ENCODE results near the gene RNF224. TPM values are rescaled to one million over a fixed set of nuclear protein-coding genes. Genes with fewer than 3 reads are reported as not detected.

Gene RNF224
- total and polyA plus RNA-seq, 2 of the 13 experiments (the other 11 are each of a cell fraction or from before 2014, with no cell fraction given), result 0.09 TPM; not detected in 1

- TF ChIP-seq ZFYVE20 (CRISPR knock-in tag; IDR thresholded peaks at IDR 0.05; ENCODE audit: borderline replicate concordance, low read depth) (no peak), POLR2AphosphoS5 (IDR thresholded peaks at IDR 0.05; ENCODE audit: low read depth, low read length) (no peak), NFE2 (CRISPR knock-in tag; IDR thresholded peaks at IDR 0.05) (no peak), DZIP1 (CRISPR knock-in tag; IDR thresholded peaks at IDR 0.05) (no peak), RFXAP (CRISPR knock-in tag; IDR thresholded peaks at IDR 0.05; ENCODE audit: borderline replicate concordance) (no peak), TOE1 (CRISPR knock-in tag; IDR thresholded peaks at IDR 0.05) (no peak), ZNF782 (CRISPR knock-in tag; IDR thresholded peaks at IDR 0.05; ENCODE audit: borderline replicate concordance) (no peak; the same call in 1 of the 2 replicates), ZNF501 (CRISPR knock-in tag; IDR thresholded peaks at IDR 0.05) (no peak; the same call in 1 of the 2 replicates), ZNF101 (CRISPR knock-in tag; IDR thresholded peaks at IDR 0.05; ENCODE audit: borderline replicate concordance, low read depth) (no peak), ZNF574 (CRISPR knock-in tag; IDR thresholded peaks at IDR 0.05) (peak; percentile 54; the same call in 1 of the 2 replicates), FUBP1 (CRISPR knock-in tag; IDR thresholded peaks at IDR 0.05; ENCODE audit: borderline replicate concordance) (no peak), ZIK1 (CRISPR knock-in tag; IDR thresholded peaks at IDR 0.05; ENCODE audit: borderline replicate concordance, low read depth) (no peak), ZNF580 (CRISPR knock-in tag; IDR thresholded peaks at IDR 0.05; ENCODE audit: borderline replicate concordance, low read depth) (peak; percentile 72; the same call in 1 of the 2 replicates), BRD4 (CRISPR knock-in tag; IDR thresholded peaks at IDR 0.05) (peak; percentile 54; the same call in 1 of the 2 replicates), SAFB2 (CRISPR knock-in tag; IDR thresholded peaks at IDR 0.05; ENCODE audit: borderline replicate concordance, low read depth) (no peak), ZBTB42 (CRISPR knock-in tag; IDR thresholded peaks at IDR 0.05) (peak; percentile 91; the same call in 1 of the 2 replicates), KDM2A (CRISPR knock-in tag; IDR thresholded peaks at IDR 0.05; ENCODE audit: borderline replicate concordance, low read depth) (peak; percentile 68), DBP (CRISPR knock-in tag; IDR thresholded peaks at IDR 0.05; ENCODE audit: not compliant biosample characterization) (peak; percentile 43), CAMTA2 (CRISPR knock-in tag; IDR thresholded peaks at IDR 0.05; ENCODE audit: borderline replicate concordance) (no peak), ZFP82 (CRISPR knock-in tag; IDR thresholded peaks at IDR 0.05; ENCODE audit: borderline replicate concordance) (peak; percentile 75)
These were observed 8.3 kb downstream of the RNF224 start (continued) for GRCh38 chr9:137235424-137236237.
